GM12878 (cell line): ENCODE results near the gene LTBP4. TPM values are rescaled to one million over a fixed set of nuclear protein-coding genes. Genes with fewer than 3 reads are reported as not detected.

Source experiments
- ATAC-seq: fragments of 200-7000 bp; cut with Tn5 transposase; 3 replicates; pipeline ENCODE4 v1.9.1; 2020; ENCODE audit warnings: mild to moderate bottlenecking, moderate library complexity
- BruUV-seq: library from RNA; stranded (reverse); fragments of 400-500 nt; replicated peaks from 2 replicates; lab custom pipeline; 2021; lab: Mats Ljungman, UMichigan
- CTCF ChIA-PET: fragments of 300-600 bp; sonication (Branson Sonifier 250); formaldehyde crosslinking; extraction: SDS; loops from one replicate; lab custom pipeline; 2021; ENCODE audit warnings: inconsistent platforms; lab: Yijun Ruan, JAX
- POLR2A ChIA-PET: fragments of 350-600 bp; formaldehyde crosslinking; extraction: SDS; loops from one replicate; lab custom pipeline; 2021; ENCODE audit warnings: inconsistent platforms; lab: Charles Lee
- RAD21 ChIA-PET: fragments of 300-600 bp; sonication (Branson Sonifier 250); formaldehyde crosslinking; loops from one replicate; lab custom pipeline; 2023; ENCODE audit warnings: antibody characterized with exemption; ENCODE audit not compliant: unreplicated experiment; lab: Charles Lee
- SMC1A ChIA-PET: fragments of 300-600 bp; sonication (Branson Sonifier 250); formaldehyde crosslinking; loops from one replicate; lab custom pipeline; 2023; ENCODE audit not compliant: unreplicated experiment, uncharacterized antibody; lab: Charles Lee
- DNase-seq: peaks from one replicate; pipeline ENCODE4 v3.0.0-alpha.2; 2011; ENCODE audit warnings: low read depth, low spot score
- FAIRE-seq: peaks from 3 replicates; lab custom pipeline; 2011; peaks lifted over from hg19 to GRCh38; lab: Jason Lieb, UNC
- H2AFZ ChIP-seq: 2 replicates; pipeline ENCODE4 v1.6.0; 2011; ENCODE audit warnings: low read depth, low read length, control low read depth; ENCODE audit not compliant: control insufficient read depth
- H3K27ac ChIP-seq: 2 replicates; pipeline ENCODE4 v1.5.1; 2011; ENCODE audit warnings: control low read depth; ENCODE audit not compliant: control insufficient read depth, insufficient read depth
- H3K27me3 ChIP-seq, 2 experiments: replicated peaks in 1 of 2; 2 replicates each; pipeline versions ENCODE4 v1.6.0 to v1.6.1; 2011; ENCODE audit warnings: low read length in 1 of 2; ENCODE audit not compliant: control insufficient read depth in 2 of 2, insufficient read depth in 2 of 2
- H3K36me3 ChIP-seq, 2 experiments: 2 replicates each; pipeline ENCODE4 v1.5.1; 2011; ENCODE audit warnings: low read length in 1 of 2; ENCODE audit not compliant: control insufficient read depth in 2 of 2, insufficient read depth in 2 of 2
- H3K4me1 ChIP-seq: 2 replicates; pipeline ENCODE4 v1.6.1; 2011; ENCODE audit warnings: mild to moderate bottlenecking, low read length, moderate library complexity, mixed read lengths; ENCODE audit not compliant: control insufficient read depth, insufficient read depth
- H3K4me2 ChIP-seq: 2 replicates; pipeline ENCODE4 v1.6.0; 2011; ENCODE audit warnings: control low read depth; ENCODE audit not compliant: control insufficient read depth, insufficient read depth
- H3K4me3 ChIP-seq: fragments of 200-600 bp; sonication (generic); 2 replicates; pipeline ENCODE4 v1.5.1; 2016
- H3K79me2 ChIP-seq: 2 replicates; pipeline ENCODE4 v1.6.0; 2011; ENCODE audit warnings: low read length; ENCODE audit not compliant: control insufficient read depth, insufficient read depth
- H3K9ac ChIP-seq: 2 replicates; pipeline ENCODE4 v1.8.0; 2011; ENCODE audit warnings: low read length, control low read depth, mixed read lengths; ENCODE audit not compliant: control insufficient read depth, insufficient read depth
- H3K9me3 ChIP-seq: replicated peaks from 3 replicates; pipeline ENCODE4 v1.5.1; 2011; ENCODE audit warnings: mild to moderate bottlenecking, low read length; ENCODE audit not compliant: control insufficient read depth, insufficient read depth
- H4K20me1 ChIP-seq: 2 replicates; pipeline ENCODE4 v1.6.0; 2011; ENCODE audit not compliant: control insufficient read depth, insufficient read depth
- ATF3 ChIP-seq: IDR thresholded peaks from 2 replicates; pipeline ENCODE4 v1.6.1; 2011; ENCODE audit warnings: low read depth, mild to moderate bottlenecking, low read length, moderate library complexity, borderline replicate concordance; ENCODE audit errors: extremely low read depth
- BMI1 ChIP-seq: fragments of 450-650 bp; IDR thresholded peaks from 2 replicates; pipeline ENCODE4 v1.6.1; 2016; ENCODE audit warnings: mild to moderate bottlenecking, moderate library complexity, borderline replicate concordance
- CREM ChIP-seq: IDR thresholded peaks from 2 replicates; pipeline ENCODE4 v1.6.1; 2014; ENCODE audit warnings: antibody characterized with exemption, low read depth
- HDAC2 ChIP-seq: fragments of 200-600 bp; sonication (generic); IDR thresholded peaks from 2 replicates; pipeline ENCODE4 v1.6.1; 2017
- PBX3 ChIP-seq: IDR thresholded peaks from 2 replicates; pipeline ENCODE4 v1.6.1; 2011; ENCODE audit warnings: mild to moderate bottlenecking, low read depth, low read length, moderate library complexity; ENCODE audit not compliant: insufficient replicate concordance
- RELA ChIP-seq: fragments of 450-650 bp; IDR thresholded peaks from 2 replicates; pipeline ENCODE4 v1.8.0; 2014; ENCODE audit warnings: borderline replicate concordance; ENCODE audit not compliant: partially characterized antibody
- WGBS: methylation state at CpG from one replicate; pipeline ENCODE4 v1.1.6; 2016; ENCODE audit warnings: low lambda C conversion rate; ENCODE audit not compliant: insufficient replicate concordance, insufficient coverage; ENCODE audit errors: missing lambda C conversion rate; 5-methylcytosine and 5-hydroxymethylcytosine counted together
- in situ Hi-C: fragments of 300-500 bp; cut with MboI; formaldehyde crosslinking; loops from 9 replicates; pipeline ENCODE4 v1.14.3; 2018; ENCODE audit warnings: mixed read lengths
- intact Hi-C: fragments of 100-400 bp; cut with micrococcal nuclease; formaldehyde crosslinking; loops from one replicate; pipeline ENCODE4 v1.14.2; 2022; ENCODE audit not compliant: unreplicated experiment
- polyA plus RNA-seq, 11 experiments: library from polyadenylated mRNA; depleted of rRNA in 4 of 11; unstranded in 6 of 11; stranded (reverse) in 5 of 11; fragments of >200 nt; fragmentation: Nextera tagmentation in 4 of 11; fragmentation: Illumina TruSeq in 1 of 11; extraction: Ambion mirVana in 4 of 11; extraction: Trizol in 1 of 11; gene quantifications; 1 replicate in 1 of 11; 2 replicates in 10 of 11; pipeline versions ENCODE4 v1.2.1 to v1.2.3, GENCODE V29; 2011 to 2016; ENCODE audit warnings: inconsistent platforms in 2 of 11, missing spikeins in 2 of 11, low read depth in 1 of 11
- total RNA-seq, 4 experiments: library from RNA; depleted of rRNA in 3 of 4; stranded (reverse); fragments of >200 nt in 3 of 4; fragmentation: Illumina TruSeq in 1 of 4; extraction: Trizol in 1 of 4; gene quantifications; 2 replicates each; pipeline versions ENCODE4 v1.2.1 to v1.2.3, GENCODE V29; 2013 to 2021
- TF ChIP-seq, protein P1 (sequence below): fragments of 450-650 bp; formaldehyde crosslinking; IDR thresholded peaks from 2 replicates; pipeline ENCODE4 v1.4.0; 2022; ENCODE audit warnings: mild to moderate bottlenecking, moderate library complexity

LTBP4 gene
- total and polyA plus RNA-seq, 10 of the 15 experiments (the other 5 are each of a cell fraction or from before 2014, with no cell fraction given), result 0.09 to 34.6 (median 8.5) TPM; not detected in 1

GRCh38 chr19:40674291-40674690 is 73.1 kb downstream of the LTBP4 start:
- ChIA-PET POLR2A (interaction anchor here (0.7 kb wide), 1 partner anchor 13 kb away, joined by 4 read pairs; no protein-coding TSS in a partner anchor), SMC1A (no interaction called here), RAD21 (no interaction called here), CTCF (no interaction called here)
- intact Hi-C loops (no loop called here), in situ Hi-C loops (no loop called here)
- no peaks in the 10 kb centered on the region for H4K20me1 ChIP-seq
- peaks cover 4% of the 10 kb centered on the region; the same call in 2 of the 3 replicates for H3K9me3 ChIP-seq
- BruUV-seq, result no TSS peak
- no peaks in the 10 kb centered on the region for H3K4me1 ChIP-seq
- ATAC-seq (no peak), FAIRE-seq (no peak), DNase-seq (no peak)
- H3K9ac ChIP-seq, result no peak overlapping the region
- H3K27me3 ChIP-seq, result no peaks in the 10 kb centered on the region
- TF ChIP-seq CREM (no peak), PBX3 (no peak), HDAC2 (no peak), BMI1 (no peak), RELA (no peak), ATF3 (no peak)
- TF ChIP-seq, protein P1, sequence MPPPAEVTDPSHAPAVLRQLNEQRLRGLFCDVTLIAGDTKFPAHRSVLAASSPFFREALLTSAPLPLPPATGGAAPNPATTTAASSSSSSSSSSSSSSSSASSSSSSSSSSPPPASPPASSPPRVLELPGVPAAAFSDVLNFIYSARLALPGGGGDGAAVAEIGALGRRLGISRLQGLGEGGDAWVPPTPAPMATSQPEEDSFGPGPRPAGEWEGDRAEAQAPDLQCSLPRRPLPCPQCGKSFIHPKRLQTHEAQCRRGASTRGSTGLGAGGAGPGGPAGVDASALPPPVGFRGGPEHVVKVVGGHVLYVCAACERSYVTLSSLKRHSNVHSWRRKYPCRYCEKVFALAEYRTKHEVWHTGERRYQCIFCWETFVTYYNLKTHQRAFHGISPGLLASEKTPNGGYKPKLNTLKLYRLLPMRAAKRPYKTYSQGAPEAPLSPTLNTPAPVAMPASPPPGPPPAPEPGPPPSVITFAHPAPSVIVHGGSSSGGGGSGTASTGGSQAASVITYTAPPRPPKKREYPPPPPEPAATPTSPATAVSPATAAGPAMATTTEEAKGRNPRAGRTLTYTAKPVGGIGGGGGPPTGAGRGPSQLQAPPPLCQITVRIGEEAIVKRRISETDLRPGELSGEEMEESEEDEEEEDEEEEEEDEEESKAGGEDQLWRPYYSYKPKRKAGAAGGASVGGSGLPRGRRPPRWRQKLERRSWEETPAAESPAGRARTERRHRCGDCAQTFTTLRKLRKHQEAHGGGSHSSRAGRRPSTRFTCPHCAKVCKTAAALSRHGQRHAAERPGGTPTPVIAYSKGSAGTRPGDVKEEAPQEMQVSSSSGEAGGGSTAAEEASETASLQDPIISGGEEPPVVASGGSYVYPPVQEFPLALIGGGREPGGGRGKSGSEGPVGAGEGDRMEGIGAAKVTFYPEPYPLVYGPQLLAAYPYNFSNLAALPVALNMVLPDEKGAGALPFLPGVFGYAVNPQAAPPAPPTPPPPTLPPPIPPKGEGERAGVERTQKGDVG, result no peak
- peaks cover 2 to 4% of the 10 kb centered on the region in 2 experiments; a peak in 2 of 4 replicates for H3K36me3 ChIP-seq
- H3K27ac ChIP-seq, result no peak overlapping the region
- no peak overlapping the region for H2AFZ ChIP-seq
- H3K4me3 ChIP-seq, result no peak overlapping the region
- no peaks in the 10 kb centered on the region for H3K79me2 ChIP-seq
- WGBS, result 69% methylated on average over 3 of the region's 3 CpGs
- H3K4me2 ChIP-seq, result no peak overlapping the region
